PC-9 (cell line): ENCODE results near the gene C7orf57. TPM values are rescaled to one million over a fixed set of nuclear protein-coding genes. Genes with fewer than 3 reads are reported as not detected.
"Not testable (repeated sequence)": the region's sequence is repeated elsewhere in the genome, so short reads cannot be mapped to it uniquely, and the experiment has no call there.

Experiments used
- Bru-seq: library from RNA; stranded (reverse); fragments of 400-500 nt; gene quantifications from one replicate; lab custom pipeline; 2021; lab: Mats Ljungman, UMichigan
- BruChase-seq, 2 experiments: library from RNA; stranded (reverse); fragments of 400-500 nt; gene quantifications; one replicate each; lab custom pipeline; 2021; lab: Mats Ljungman, UMichigan
- BruUV-seq: library from RNA; stranded (reverse); fragments of 400-500 nt; replicated peaks from 2 replicates; lab custom pipeline; 2021; lab: Mats Ljungman, UMichigan
- CTCF ChIA-PET: fragments of 300-600 bp; sonication (Branson Sonifier 250); formaldehyde crosslinking; loops from one replicate; lab custom pipeline; 2022; ENCODE audit warnings: antibody characterized with exemption; lab: Charles Lee
- POLR2A ChIA-PET: fragments of 300-600 bp; sonication (Branson Sonifier 250); formaldehyde crosslinking; loops from one replicate; lab custom pipeline; 2022; ENCODE audit warnings: antibody characterized with exemption; ENCODE audit not compliant: unreplicated experiment; lab: Charles Lee
- DNase-seq, 2 experiments: peaks; one replicate each; pipeline versions ENCODE4 v3.0.0 to v3.0.0-alpha.2; 2015 to 2022; ENCODE audit warnings: mixed read lengths in 1 of 2
- H2AFZ ChIP-seq: fragments of 200-600 bp; sonication (generic); 2 replicates; pipeline ENCODE4 v1.8.1; 2017; ENCODE audit warnings: antibody characterized with exemption
- H3F3A ChIP-seq: fragments of 200-600 bp; sonication (generic); 2 replicates; pipeline ENCODE4 v1.8.1; 2017; ENCODE audit warnings: antibody characterized with exemption, mild to moderate bottlenecking, low read depth; ENCODE audit not compliant: insufficient read depth
- H3K27ac ChIP-seq: fragments of 200-600 bp; sonication (generic); 2 replicates; pipeline ENCODE4 v1.6.1; 2016; ENCODE audit warnings: mixed run types
- H3K27me3 ChIP-seq: fragments of 200-600 bp; sonication (generic); 2 replicates; pipeline ENCODE4 v1.6.1; 2016; ENCODE audit warnings: low read depth, mixed run types; ENCODE audit not compliant: insufficient read depth
- H3K36me3 ChIP-seq: fragments of 200-600 bp; sonication (generic); 2 replicates; pipeline ENCODE4 v1.6.1; 2016; ENCODE audit warnings: low read depth, mixed run types
- H3K4me1 ChIP-seq: fragments of 200-600 bp; sonication (generic); replicated peaks from 2 replicates; pipeline ENCODE4 v1.6.1; 2016; ENCODE audit warnings: mixed run types; ENCODE audit not compliant: insufficient read depth
- H3K4me2 ChIP-seq: fragments of 200-600 bp; sonication (generic); 2 replicates; pipeline ENCODE4 v1.6.1; 2017; ENCODE audit warnings: mixed run types
- H3K4me3 ChIP-seq: fragments of 200-600 bp; sonication (generic); 2 replicates; pipeline ENCODE4 v1.6.1; 2016; ENCODE audit warnings: mixed run types
- H3K79me2 ChIP-seq: fragments of 200-600 bp; sonication (generic); 2 replicates; pipeline ENCODE4 v1.6.1; 2017; ENCODE audit warnings: low read depth, mixed run types
- H3K9me2 ChIP-seq: fragments of 200-600 bp; sonication (generic); 2 replicates; pipeline ENCODE4 v1.8.1; 2017; ENCODE audit warnings: mild to moderate bottlenecking; ENCODE audit not compliant: insufficient read depth
- H3K9me3 ChIP-seq: fragments of 200-600 bp; sonication (generic); 2 replicates; pipeline ENCODE4 v1.8.1; 2016; ENCODE audit warnings: low read depth; ENCODE audit not compliant: insufficient read depth
- H4K20me1 ChIP-seq: fragments of 200-600 bp; sonication (generic); 2 replicates; pipeline ENCODE4 v1.8.1; 2017; ENCODE audit not compliant: insufficient read depth
- EZH2 ChIP-seq: fragments of 200-600 bp; sonication (generic); IDR thresholded peaks from 2 replicates; pipeline ENCODE4 v1.8.0; 2017; ENCODE audit warnings: antibody characterized with exemption, low read depth
- intact Hi-C: fragments of 100-400 bp; cut with micrococcal nuclease; formaldehyde crosslinking; loops from one replicate; pipeline ENCODE4 v1.10.0; 2022; ENCODE audit not compliant: unreplicated experiment
- long read RNA-seq: library from polyadenylated mRNA; stranded (forward); transcript quantifications from one replicate; pipeline ENCODE4 v2.0.0, GENCODE V29; 2022
- total RNA-seq: library from RNA; stranded (reverse); gene quantifications from 2 replicates; pipeline ENCODE4 v1.2.3, GENCODE V29; 2021
- TF ChIP-seq, protein P1 (sequence below): fragments of 200-600 bp; sonication (generic); conservative IDR thresholded peaks from 2 replicates; pipeline ENCODE4 v1.6.1; 2017; ENCODE audit warnings: mixed run types, antibody characterized with exemption, mild to moderate bottlenecking, moderate library complexity

The C7orf57 gene
- 0.90 and 2.5 TPM in 2 replicates for total RNA-seq
- Bru-seq, nascent RNA = percentile 37 among the genes with signal in this experiment
- percentile 29 among the genes with signal in this experiment for BruChase-seq, experiment 1, labeled RNA remaining after a 2-hour chase
- BruChase-seq, experiment 2, labeled RNA remaining after a 6-hour chase = percentile 36 among the genes with signal in this experiment
- long read RNA-seq, partial matches to known transcripts = 0 of 7 reads
- long read RNA-seq, other reads (novel, unspliced or antisense) = 7 of 7 reads

GRCh38 chr7:48035301-48035966 lies at the start of gene C7orf57:
C7orf57 (plus strand) TSS chr7:48035543; CDS start chr7:48036309, 766 bp downstream.
- Histone ChIP-seq H3K9me2 (no peaks in the 10 kb centered on the region), H3F3A (no peaks in the 10 kb centered on the region), H3K9me3 (no peaks in the 10 kb centered on the region), H4K20me1 (no peaks in the 10 kb centered on the region), H3K4me3 (peak within 1 kb of the TSS; percentile 59), H3K27ac (no peak within 1 kb of the TSS), H2AFZ (peak within 1 kb of the TSS; percentile 77), H3K4me1 (peaks cover 4% of the 10 kb centered on the region; the same call in 1 of the 2 replicates), H3K4me2 (peak within 1 kb of the TSS; percentile 91), H3K27me3 (peaks cover 18% of the 10 kb centered on the region), H3K79me2 (no peaks in the 10 kb centered on the region), H3K36me3 (no peaks in the 10 kb centered on the region)
- ChIA-PET CTCF (no interaction called here), POLR2A (interaction anchor here (0.6 kb wide), 1 partner anchor 18 kb away, joined by 6 read pairs; no protein-coding TSS in a partner anchor)
- no TSS peak for BruUV-seq
- intact Hi-C loops = loop anchor here (2.0 kb wide), 1 partner anchor 53 kb away; the partner anchor contains the start of gene UPP1
- TF ChIP-seq, protein P1, sequence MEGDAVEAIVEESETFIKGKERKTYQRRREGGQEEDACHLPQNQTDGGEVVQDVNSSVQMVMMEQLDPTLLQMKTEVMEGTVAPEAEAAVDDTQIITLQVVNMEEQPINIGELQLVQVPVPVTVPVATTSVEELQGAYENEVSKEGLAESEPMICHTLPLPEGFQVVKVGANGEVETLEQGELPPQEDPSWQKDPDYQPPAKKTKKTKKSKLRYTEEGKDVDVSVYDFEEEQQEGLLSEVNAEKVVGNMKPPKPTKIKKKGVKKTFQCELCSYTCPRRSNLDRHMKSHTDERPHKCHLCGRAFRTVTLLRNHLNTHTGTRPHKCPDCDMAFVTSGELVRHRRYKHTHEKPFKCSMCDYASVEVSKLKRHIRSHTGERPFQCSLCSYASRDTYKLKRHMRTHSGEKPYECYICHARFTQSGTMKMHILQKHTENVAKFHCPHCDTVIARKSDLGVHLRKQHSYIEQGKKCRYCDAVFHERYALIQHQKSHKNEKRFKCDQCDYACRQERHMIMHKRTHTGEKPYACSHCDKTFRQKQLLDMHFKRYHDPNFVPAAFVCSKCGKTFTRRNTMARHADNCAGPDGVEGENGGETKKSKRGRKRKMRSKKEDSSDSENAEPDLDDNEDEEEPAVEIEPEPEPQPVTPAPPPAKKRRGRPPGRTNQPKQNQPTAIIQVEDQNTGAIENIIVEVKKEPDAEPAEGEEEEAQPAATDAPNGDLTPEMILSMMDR = no peak; the same call in 1 of the 2 replicates
- TF ChIP-seq EZH2 = no peak
- peak; percentile 71 to 91 for DNase-seq

- no peaks in the 10 kb centered on the region for H3K27me3 ChIP-seq
- BruUV-seq = no TSS peak
- POLR2A ChIA-PET = no interaction called here
- no peaks in the 10 kb centered on the region for H3K9me2 ChIP-seq
- no peak overlapping the region for H3K4me3 ChIP-seq
- no peak overlapping the region for H3K27ac ChIP-seq
- CTCF ChIA-PET = interaction anchor here (0.6 to 1.0 kb wide), 3 partner anchors 106 to 1053 kb away, joined by 3 to 7 read pairs (median 4); no protein-coding TSS in a partner anchor
- no peaks in the 10 kb centered on the region for H3K9me3 ChIP-seq
- peaks cover 12% of the 10 kb centered on the region for H3F3A ChIP-seq
- no peak overlapping the region for H2AFZ ChIP-seq
- H3K4me1 ChIP-seq = peaks cover 9% of the 10 kb centered on the region
- no peak overlapping the region for H3K4me2 ChIP-seq
- H4K20me1 ChIP-seq = no peaks in the 10 kb centered on the region
- TF ChIP-seq, protein P1 = peak; percentile 73
- no peak for TF ChIP-seq EZH2
- H3K36me3 ChIP-seq = no peaks in the 10 kb centered on the region
- intact Hi-C loops = no loop called here
- no peaks in the 10 kb centered on the region for H3K79me2 ChIP-seq
- DNase-seq = no peak
Observed at GRCh38 chr7:47988496-47989386, 46.6 kb upstream of the C7orf57 start.

GRCh38 chr7:47989607-47990400 lies 45.5 kb upstream of the C7orf57 start:
- CTCF ChIA-PET, POLR2A ChIA-PET: not testable (repeated sequence)
- peaks cover 12% of the 10 kb centered on the region for H3F3A ChIP-seq

More at GRCh38 chr7:47989607-47990400, 45.5 kb upstream of the C7orf57 start:
- H3K9me2 ChIP-seq, H3K27me3 ChIP-seq, H3K79me2 ChIP-seq, DNase-seq, BruUV-seq, H3K27ac ChIP-seq, H3K36me3 ChIP-seq, H4K20me1 ChIP-seq, H3K4me3 ChIP-seq, H3K4me1 ChIP-seq, H2AFZ ChIP-seq, H3K4me2 ChIP-seq, intact Hi-C loops, H3K9me3 ChIP-seq: not testable (repeated sequence)
